HT1080 (cell line): ENCODE data around the gene RASA3. TPM values are rescaled to one million over a fixed set of nuclear protein-coding genes. Genes with fewer than 3 reads are reported as not detected.

Experiments
- DNase-seq: peaks from one replicate; pipeline ENCODE4 v3.0.0-alpha.2; 2015; ENCODE audit warnings: low read depth
- total RNA-seq: library from RNA; depleted of rRNA; stranded (reverse); fragments of >200 nt; shearing (Covaris generic); gene quantifications from 2 replicates; pipeline ENCODE4 v1.2.3, GENCODE V29; 2014

RASA3 gene
- total RNA-seq, 1 experiment from 2014 or later, result 41.7 TPM

DNA sequence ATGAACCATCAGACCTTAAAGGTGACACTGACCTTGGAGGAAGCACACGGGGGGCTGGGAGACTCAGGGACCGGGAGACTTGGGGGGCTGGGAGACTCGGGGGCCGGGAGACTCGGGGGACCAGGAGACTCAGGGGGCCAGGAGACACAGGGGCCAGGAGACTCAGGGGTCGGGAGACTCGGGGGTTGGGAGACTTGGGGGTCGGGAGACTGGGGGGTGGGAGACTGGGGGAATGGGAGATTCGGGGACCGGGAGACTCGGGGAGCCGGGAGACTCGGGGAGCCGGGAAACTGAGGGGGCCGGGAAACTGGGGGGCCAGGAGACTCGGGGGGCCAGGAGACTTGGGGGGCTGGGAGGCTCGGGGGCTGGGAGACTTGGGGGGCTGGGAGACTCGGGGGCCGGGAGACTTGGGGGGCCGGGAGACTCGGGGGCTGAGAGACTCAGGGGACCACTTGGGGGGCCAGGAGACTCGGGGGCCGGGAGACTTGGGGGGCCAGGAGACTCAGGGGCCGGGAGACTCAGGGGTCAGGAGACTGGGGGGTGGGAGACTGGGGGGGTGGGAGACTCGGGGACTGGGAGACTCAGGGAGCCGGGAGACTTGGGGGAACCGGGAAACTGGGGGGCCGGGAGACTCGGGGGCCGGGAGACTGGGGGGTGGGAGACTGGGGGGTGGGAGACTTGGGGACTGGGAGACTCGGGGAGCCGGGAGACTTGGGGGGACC lies 62.9 kb downstream of the RASA3 start:
- no peak for DNase-seq

DNA sequence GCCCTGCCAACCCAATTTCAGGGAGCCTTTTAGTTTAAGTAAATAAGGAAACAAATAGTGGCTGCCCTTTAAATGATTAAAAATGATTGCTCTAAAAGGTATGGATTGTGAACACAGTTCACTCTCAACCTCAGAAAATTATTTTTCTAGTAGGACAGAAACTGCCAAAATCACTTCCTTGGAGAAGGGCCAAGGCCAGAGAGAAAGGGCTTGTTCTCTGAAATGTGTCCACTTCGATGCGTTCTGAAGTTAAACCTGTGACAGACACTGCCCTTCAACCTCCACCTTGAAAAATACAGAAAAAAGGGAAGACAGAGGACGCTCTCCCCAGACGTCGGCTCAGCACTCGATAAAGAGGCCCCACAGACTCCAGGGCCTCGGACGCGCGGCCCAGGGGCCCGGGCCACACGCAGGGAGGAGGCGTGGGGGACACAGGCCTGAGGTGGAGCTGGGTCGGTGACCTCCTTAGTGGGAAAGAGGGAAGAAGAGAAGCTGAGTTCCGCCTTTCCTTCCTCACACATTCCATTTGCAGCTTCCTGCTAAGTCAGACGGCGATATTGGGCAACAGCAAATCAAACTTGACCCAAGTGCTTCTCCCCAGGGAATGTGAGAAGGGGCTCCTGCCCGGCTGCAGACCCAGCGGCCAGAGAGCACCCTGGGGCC lies 63.6 kb downstream of the RASA3 start:
- no peak for DNase-seq

GRCh38 chr13:114067886-114068651 lies 64.4 kb downstream of the RASA3 start:
- DNase-seq, result no peak

GRCh38 chr13:114067381-114067885 lies 65.0 kb downstream of the RASA3 start:
- peak; percentile 77 for DNase-seq

GRCh38 chr13:114066956-114067355 lies 65.5 kb downstream of the RASA3 start:
- DNase-seq, result no peak

- DNase-seq, result no peak
These were observed 66.3 kb downstream of the RASA3 start for GRCh38 chr13:114065926-114066774.

- DNase-seq, result peak; percentile 99
These were observed 67.1 kb downstream of the RASA3 start for GRCh38 chr13:114065141-114065925.

DNA sequence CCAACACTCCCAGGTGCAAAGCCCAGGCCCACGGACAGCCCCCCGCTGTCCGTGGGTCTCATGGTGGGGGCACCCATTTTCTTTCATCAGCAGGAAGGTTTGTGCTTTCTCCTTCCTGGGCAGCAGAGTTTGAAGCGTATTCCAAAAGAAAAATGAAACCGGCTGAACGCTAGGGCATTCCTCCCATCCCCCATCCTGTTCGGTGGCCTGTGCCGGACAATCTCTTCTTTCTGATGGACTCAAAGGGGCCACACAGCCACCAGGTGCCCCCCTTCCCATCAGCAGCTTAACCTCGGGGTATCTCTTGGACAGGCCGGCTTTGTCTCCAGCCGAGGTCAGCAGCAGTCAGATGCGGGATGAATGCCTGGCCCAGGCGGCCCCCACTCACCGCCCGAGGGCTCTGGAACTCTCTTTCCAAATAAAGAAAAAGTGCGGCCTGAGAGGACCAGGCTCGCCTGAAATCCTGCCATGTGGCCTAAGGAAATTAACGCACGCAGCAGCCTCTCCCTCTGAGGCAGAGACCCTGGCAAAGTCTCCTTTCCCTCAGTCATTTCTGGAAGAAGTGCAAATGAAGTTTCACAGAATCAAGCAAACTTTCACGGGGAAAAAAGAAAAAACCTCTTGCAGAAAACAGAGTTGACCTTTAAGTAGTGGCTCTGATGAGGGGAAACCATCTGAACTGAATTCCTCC lies 67.8 kb downstream of the RASA3 start:
- peak; percentile 56 for DNase-seq

- DNase-seq, result peak; percentile 66
These were observed 68.6 kb downstream of the RASA3 start for GRCh38 chr13:114063545-114064449.

GRCh38 chr13:114062754-114063153 lies 69.7 kb downstream of the RASA3 start:
- no peak for DNase-seq

GRCh38 chr13:114062341-114062740 lies 70.1 kb downstream of the RASA3 start:
- DNase-seq, result no peak

- no peak for DNase-seq
These were observed 70.7 kb downstream of the RASA3 start for GRCh38 chr13:114061744-114062143.

DNA sequence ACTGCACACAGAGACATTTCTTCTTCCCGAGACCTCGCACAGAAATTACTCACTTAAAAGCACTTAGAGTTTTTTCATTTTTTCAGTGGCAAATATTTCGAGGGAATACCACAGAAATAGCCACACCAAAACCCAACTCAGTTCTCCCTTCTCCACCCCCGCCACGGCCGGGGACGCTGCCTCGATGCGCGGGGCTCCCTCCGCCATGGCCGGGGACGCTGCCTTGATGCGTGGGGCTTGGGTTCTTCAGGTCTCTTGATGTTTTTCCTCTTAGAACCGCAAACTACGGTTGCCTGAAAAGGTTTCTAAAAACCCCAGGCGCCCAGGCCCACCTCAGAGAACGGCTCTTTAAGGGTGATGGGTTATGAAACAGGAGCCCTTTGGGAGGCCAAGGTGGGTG lies 71.4 kb downstream of the RASA3 start:
- DNase-seq, result no peak

DNA sequence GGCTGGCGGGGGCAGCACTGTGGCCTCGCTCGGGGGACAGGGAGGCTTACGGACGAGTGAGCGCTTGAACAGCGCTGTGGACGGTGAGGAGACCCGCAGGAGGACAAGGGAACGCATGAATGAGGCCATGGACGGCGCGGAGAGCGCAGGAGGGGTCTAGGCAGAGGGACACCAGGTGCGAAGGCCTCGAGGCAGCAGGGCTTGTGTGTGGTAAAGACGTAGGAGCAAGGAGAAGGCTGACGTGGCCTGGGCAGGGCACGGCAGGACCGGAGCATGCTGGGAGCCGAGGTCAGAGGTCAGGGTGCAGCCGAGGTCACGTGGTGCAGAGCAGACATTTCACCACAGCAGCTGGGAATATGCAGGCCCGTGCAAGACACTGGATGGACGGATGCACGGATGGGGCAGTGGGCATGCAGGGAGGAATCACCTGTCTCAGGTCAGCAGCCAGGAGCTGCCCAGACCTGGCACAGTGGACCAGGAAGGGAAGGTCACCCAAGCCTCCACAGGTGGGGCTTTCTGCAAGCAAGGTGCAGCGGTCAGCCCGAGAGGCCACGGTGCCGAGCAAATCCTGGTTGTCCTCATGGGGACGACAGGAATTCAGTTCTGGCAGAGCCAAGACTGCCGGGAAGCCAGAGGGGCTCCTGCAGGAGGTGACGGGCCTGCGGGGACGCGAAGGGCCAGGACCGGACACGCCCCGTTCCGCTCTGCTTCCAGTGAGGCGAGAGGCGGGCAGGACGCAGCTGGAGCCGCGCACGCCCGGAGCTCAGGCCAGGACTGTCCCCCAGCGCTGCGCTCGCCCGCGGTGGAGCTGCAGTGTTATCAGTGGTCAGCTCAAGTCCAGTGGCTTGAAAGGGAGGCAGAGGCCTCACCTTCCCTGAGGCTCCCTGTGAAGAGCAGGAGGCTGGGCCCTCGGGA lies 72.2 kb downstream of the RASA3 start:
- no peak for DNase-seq

GRCh38 chr13:114059428-114059827 lies 73.0 kb downstream of the RASA3 start:
- DNase-seq, result no peak

GRCh38 chr13:114058051-114058867 lies 74.2 kb downstream of the RASA3 start:
- DNase-seq, result no peak
